ENCODE measurements around the gene ZDHHC18.
A peak's percentile ranks its signal among the peaks of the same experiment; 100 is the strongest.
"Not testable (repeated sequence)": the region's sequence is repeated elsewhere in the genome, so short reads cannot be mapped to it uniquely, and the experiment has no call there.

Gene ZDHHC18

GRCh38 chr1:26792924-26793323 lies 33.6 kb upstream of the ZDHHC18 start:
- no peak for DNase-seq (ENCODE audit: low spot score)
- H3K27ac ChIP-seq, result no peak overlapping the region
- no peak overlapping the region for H3K4me3 ChIP-seq
- TF ChIP-seq CTCF (IDR thresholded peaks at IDR 0.05), result no peak

- no peak for TF ChIP-seq CTCF (IDR thresholded peaks at IDR 0.05)
- DNase-seq (ENCODE audit: low spot score), result no peak
- Histone ChIP-seq H3K27ac (no peak overlapping the region), H3K4me3 (no peak overlapping the region)
Measured at GRCh38 chr1:26794391-26794790, 32.1 kb upstream of the ZDHHC18 start.

- Histone ChIP-seq H3K27ac (no peak overlapping the region), H3K4me3 (no peak overlapping the region)
- no peak for DNase-seq (ENCODE audit: low spot score)
- TF ChIP-seq CTCF (IDR thresholded peaks at IDR 0.05), result no peak
Measured at GRCh38 chr1:26797627-26798026, 28.9 kb upstream of the ZDHHC18 start.

GRCh38 chr1:26799479-26800142 lies 26.9 kb upstream of the ZDHHC18 start:
- Histone ChIP-seq H3K27ac (peak overlapping the region; percentile 16 to 64), H3K4me3 (peak overlapping the region; percentile 33)
- TF ChIP-seq CTCF (IDR thresholded peaks at IDR 0.05), result no peak
- DNase-seq (ENCODE audit: low spot score), result no peak

- H3K4me3 ChIP-seq; H3K27ac ChIP-seq; DNase-seq (ENCODE audit: low spot score): not testable (repeated sequence)
Measured at GRCh38 chr1:26803932-26804331, 22.6 kb upstream of the ZDHHC18 start.

GRCh38 chr1:26810105-26810504 lies 16.4 kb upstream of the ZDHHC18 start:
- peak; percentile 63 for TF ChIP-seq CTCF (IDR thresholded peaks at IDR 0.05)
- not testable (repeated sequence) for DNase-seq (ENCODE audit: low spot score); H3K27ac ChIP-seq; H3K4me3 ChIP-seq

- TF ChIP-seq CTCF (IDR thresholded peaks at IDR 0.05), result no peak
Measured at GRCh38 chr1:26811057-26811456, 15.4 kb upstream of the ZDHHC18 start.

More at GRCh38 chr1:26811057-26811456, 15.4 kb upstream of the ZDHHC18 start:
- H3K27ac ChIP-seq, result no peak overlapping the region
- no peak overlapping the region for H3K4me3 ChIP-seq
- DNase-seq (ENCODE audit: low spot score), result no peak

All from coronary artery (tissue), 2 donors.